T-helper 1 cell treated with Interleukin-12 subunit alpha and Interleukin-12 subunit beta and Interleukin-4 antibody, amounts not matched to agents 30 μg/mL and 1 μg/mL, for 36 hours (primary cell): ENCODE data around the gene ZNHIT6.
"Not testable (repeated sequence)": the region's sequence is repeated elsewhere in the genome, so short reads cannot be mapped to it uniquely, and the experiment has no call there.

Experiments used
- H3K27ac Mint-ChIP-seq: one replicate; pipeline ENCODE4 v1.8.0; 2021; ENCODE audit warnings: mild to moderate bottlenecking, mixed read lengths
- H3K27me3 Mint-ChIP-seq: one replicate; pipeline ENCODE4 v1.8.0; 2021; ENCODE audit warnings: low read depth, mixed read lengths
- H3K36me3 Mint-ChIP-seq: one replicate; pipeline ENCODE4 v1.8.0; 2021; ENCODE audit warnings: low read depth, mixed read lengths
- H3K4me1 Mint-ChIP-seq: one replicate; pipeline ENCODE4 v1.8.0; 2021; ENCODE audit warnings: low read depth, mixed read lengths
- H3K4me3 Mint-ChIP-seq: one replicate; pipeline ENCODE4 v1.8.0; 2021; ENCODE audit warnings: mild to moderate bottlenecking, moderate library complexity, mixed read lengths
- H3K9me3 Mint-ChIP-seq: one replicate; pipeline ENCODE4 v1.8.0; 2021; ENCODE audit warnings: mixed read lengths

ZNHIT6 gene

GRCh38 chr1:85707990-85708828 lies at the start of gene ZNHIT6:
Gene ZNHIT6, minus strand, starts transcription at chr1:85708433. Its CDS starts 149 bp downstream, at chr1:85708284.
- Mint-ChIP-seq H3K27me3 (no peaks in the 10 kb centered on the region), H3K36me3 (peaks cover 24% of the 10 kb centered on the region), H3K4me1 (peaks cover 16% of the 10 kb centered on the region), H3K4me3 (no peak within 1 kb of the TSS), H3K27ac (no peak within 1 kb of the TSS), H3K9me3 (no peaks in the 10 kb centered on the region)

DNA sequence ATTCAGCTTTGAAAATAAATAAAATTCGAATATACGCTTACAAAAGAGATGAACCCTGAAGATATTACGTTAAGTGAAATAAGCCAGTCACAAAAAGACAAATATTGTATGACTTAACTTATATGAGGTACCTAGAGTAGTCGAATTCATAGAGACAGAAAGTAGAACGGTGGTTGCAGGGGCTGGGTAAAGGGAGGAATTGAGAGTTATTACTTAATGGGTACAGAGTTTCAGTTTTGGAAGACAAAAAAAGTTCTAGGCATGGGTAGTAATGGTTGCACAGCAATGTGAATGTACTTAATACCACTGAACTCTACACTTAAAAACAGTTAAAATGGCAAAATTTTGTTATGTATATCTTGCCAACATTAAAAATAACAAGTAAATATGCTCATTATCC lies 48.6 kb upstream of the ZNHIT6 start:
- Mint-ChIP-seq H3K27me3 (no peaks in the 10 kb centered on the region), H3K4me1 (no peaks in the 10 kb centered on the region), H3K36me3 (no peaks in the 10 kb centered on the region), H3K27ac (no peak overlapping the region), H3K9me3 (peaks cover 5% of the 10 kb centered on the region), H3K4me3 (no peak overlapping the region)

DNA sequence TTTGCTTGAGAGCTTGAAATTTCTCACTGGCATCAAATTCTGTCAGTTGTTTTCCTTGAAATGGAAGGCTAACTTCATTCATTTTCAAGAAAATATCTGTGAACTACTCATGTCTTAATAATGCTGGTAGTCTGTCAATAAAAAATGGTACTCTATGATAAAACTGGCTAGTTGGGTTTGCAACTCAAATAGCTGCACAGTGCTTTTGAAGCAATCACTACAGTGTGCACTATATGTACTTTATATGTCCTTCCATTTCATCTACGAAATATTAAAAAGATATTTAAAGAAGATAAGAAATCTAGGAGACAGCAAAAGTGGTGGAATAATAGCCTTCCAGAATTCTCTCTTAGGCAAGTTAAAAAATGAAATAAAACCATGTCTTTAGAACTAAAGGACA lies 39.9 kb upstream of the ZNHIT6 start:
- Mint-ChIP-seq H3K27ac (no peak overlapping the region), H3K27me3 (peaks cover 4% of the 10 kb centered on the region), H3K4me1 (no peaks in the 10 kb centered on the region), H3K4me3 (no peak overlapping the region), H3K9me3 (no peaks in the 10 kb centered on the region), H3K36me3 (no peaks in the 10 kb centered on the region)

GRCh38 chr1:85746777-85747176 lies 38.5 kb upstream of the ZNHIT6 start:
- Mint-ChIP-seq H3K27ac (no peak overlapping the region), H3K36me3 (no peaks in the 10 kb centered on the region), H3K4me3 (no peak overlapping the region), H3K9me3 (no peaks in the 10 kb centered on the region), H3K27me3 (peaks cover 4% of the 10 kb centered on the region), H3K4me1 (no peaks in the 10 kb centered on the region)

DNA sequence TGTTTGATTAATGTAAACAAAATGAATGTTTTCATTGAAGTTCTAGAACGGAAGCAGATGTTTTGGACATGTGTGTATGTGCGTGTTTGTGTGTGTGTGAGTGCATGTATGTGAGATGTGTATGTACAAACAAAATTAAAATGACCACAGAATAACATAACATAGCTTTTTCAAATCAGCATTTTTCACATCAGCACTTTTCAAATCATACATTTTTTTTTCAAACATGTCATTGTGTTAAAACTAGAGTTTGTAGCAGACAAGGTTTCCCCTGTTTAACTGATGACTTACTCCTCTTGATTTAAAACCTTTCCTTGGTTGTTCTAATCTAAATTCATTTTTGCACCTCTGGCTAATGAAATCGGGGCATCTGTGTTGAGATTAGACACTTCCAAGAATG lies 35.6 kb upstream of the ZNHIT6 start:
- no peaks in the 10 kb centered on the region for H3K9me3 Mint-ChIP-seq
- H3K27me3 Mint-ChIP-seq = peaks cover 4% of the 10 kb centered on the region
- no peaks in the 10 kb centered on the region for H3K36me3 Mint-ChIP-seq
- H3K4me3 Mint-ChIP-seq = no peak overlapping the region
- H3K27ac Mint-ChIP-seq = no peak overlapping the region
- no peaks in the 10 kb centered on the region for H3K4me1 Mint-ChIP-seq

DNA sequence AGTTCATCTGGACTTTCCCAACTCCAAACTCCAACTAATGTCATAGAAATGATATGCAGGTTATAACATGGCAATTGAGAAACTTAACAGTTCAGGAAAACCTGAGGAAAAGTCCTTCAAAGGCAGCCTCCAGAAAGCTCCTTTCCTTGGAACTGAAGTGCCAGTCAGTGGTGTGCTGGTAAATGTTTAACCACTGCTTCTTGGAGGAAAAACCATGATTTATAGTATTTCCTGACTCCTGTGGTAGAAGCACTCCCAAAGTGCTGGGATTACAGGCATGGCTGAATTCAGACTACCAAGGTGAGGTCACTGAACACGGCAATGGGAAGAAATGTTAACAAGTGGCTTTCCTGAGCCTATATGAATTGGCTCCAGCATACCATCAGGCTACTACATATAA lies 26.7 kb upstream of the ZNHIT6 start:
- Mint-ChIP-seq H3K9me3 (no peaks in the 10 kb centered on the region), H3K27me3 (peaks cover 3% of the 10 kb centered on the region), H3K36me3 (no peaks in the 10 kb centered on the region), H3K4me3 (no peak overlapping the region), H3K27ac (no peak overlapping the region), H3K4me1 (no peaks in the 10 kb centered on the region)

GRCh38 chr1:85718678-85719340 lies 10.6 kb upstream of the ZNHIT6 start:
- no peak overlapping the region for H3K4me3 Mint-ChIP-seq
- peaks cover 4% of the 10 kb centered on the region for H3K27me3 Mint-ChIP-seq
- peaks cover 18% of the 10 kb centered on the region for H3K9me3 Mint-ChIP-seq
- peaks cover 3% of the 10 kb centered on the region for H3K4me1 Mint-ChIP-seq
- H3K36me3 Mint-ChIP-seq = no peaks in the 10 kb centered on the region
- H3K27ac Mint-ChIP-seq = no peak overlapping the region

DNA sequence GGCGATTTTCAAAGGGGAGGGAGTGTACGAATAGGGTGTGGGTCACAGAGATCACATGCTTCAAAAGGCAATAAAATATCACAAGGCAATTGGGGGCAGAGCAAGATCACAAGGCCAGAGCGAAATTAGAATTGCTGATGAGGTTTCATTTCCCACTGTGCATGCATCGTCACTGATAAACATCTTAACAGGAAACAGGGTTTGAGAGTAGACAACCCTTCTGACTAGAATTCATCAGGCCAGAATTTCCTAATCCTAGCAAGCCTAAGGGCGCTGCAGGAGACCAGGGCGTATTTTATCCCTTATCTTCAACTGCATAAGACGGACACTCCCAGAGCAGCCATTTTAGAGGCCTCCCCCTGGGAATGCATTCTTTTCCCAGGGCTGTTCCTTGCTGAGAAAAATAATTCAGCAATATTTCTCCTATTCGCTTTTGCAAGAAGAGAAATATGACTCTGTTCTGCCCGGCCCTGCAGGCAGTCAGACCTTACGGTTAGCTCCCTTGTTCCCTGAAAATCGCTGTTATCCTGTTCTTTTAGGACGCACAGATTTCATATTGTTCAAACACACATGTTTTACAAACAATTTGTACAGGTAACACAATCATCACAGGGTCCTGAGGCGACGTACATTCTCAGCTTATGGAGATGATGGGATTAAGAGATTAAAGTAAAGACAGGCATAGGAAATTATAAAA lies 6.3 kb upstream of the ZNHIT6 start:
- not testable (repeated sequence) for H3K4me1 Mint-ChIP-seq, H3K36me3 Mint-ChIP-seq, H3K4me3 Mint-ChIP-seq, H3K27me3 Mint-ChIP-seq, H3K27ac Mint-ChIP-seq
- peaks cover 14% of the 10 kb centered on the region for H3K9me3 Mint-ChIP-seq

GRCh38 chr1:85708829-85709227 lies 595 bp upstream of the ZNHIT6 start:
- Mint-ChIP-seq H3K4me1 (peaks cover 11% of the 10 kb centered on the region), H3K27me3 (no peaks in the 10 kb centered on the region), H3K36me3 (peaks cover 19% of the 10 kb centered on the region), H3K4me3 (no peak overlapping the region), H3K9me3 (peaks cover 2% of the 10 kb centered on the region), H3K27ac (no peak overlapping the region)

DNA sequence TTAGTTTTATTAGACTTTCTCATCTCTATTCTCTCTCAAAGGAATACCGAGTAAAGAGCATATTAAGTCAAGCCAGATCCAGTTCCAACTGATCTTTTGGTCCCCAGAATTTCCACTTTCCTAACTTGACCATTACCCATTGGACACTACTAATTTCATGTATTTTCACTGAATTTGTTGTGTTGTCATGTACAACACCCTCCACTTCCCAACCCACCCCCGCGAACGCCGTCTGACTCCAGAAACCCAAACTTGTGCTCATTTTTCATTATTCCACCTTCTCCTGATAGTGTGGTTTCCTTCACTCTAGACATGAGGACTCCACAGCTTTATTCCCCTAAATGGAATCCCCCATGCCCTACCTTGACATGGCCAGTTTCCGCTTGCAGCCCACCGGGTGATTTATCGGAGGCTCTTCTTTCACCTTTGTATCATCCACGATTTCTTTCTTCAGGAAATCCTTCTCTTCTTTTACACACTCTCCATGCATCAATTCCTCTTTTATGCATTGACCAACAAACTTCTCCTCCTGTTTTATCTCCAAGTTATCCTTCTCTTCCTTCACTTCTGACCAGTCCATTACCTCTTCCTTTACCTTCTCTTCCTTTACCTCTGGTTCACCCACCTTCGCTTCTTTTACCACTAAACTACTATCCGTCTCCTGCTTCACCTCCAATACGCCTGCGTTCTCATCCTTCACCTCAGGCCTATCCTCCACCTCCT lies 805 bp downstream of the ZNHIT6 start:
- Mint-ChIP-seq H3K27me3 (no peaks in the 10 kb centered on the region), H3K4me1 (peaks cover 18% of the 10 kb centered on the region), H3K27ac (no peak overlapping the region)

DNA sequence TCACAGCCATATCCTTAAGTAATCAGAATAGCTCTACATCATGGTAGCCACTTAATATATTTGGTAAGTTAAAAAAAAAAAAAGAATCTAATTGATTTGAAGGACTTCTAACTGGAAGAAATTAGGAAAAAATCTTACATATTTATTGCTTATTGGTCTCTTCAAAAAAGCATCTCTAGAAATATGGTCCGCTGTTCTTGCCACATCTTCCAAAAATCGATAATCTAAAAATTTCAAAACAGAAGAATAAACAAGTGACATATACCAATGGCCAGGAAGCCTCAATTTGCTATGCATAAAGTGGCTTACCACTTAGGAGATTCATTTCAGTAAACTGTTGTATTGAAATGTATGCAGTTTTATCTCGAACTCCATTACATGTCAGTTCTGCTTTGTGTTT lies 2.3 kb downstream of the ZNHIT6 start:
- Mint-ChIP-seq H3K36me3 (peaks cover 35% of the 10 kb centered on the region), H3K27ac (no peak overlapping the region), H3K4me3 (peak overlapping the region; percentile 50), H3K4me1 (peaks cover 18% of the 10 kb centered on the region), H3K9me3 (no peaks in the 10 kb centered on the region), H3K27me3 (no peaks in the 10 kb centered on the region)

More for the DNA sequence above, 805 bp downstream of the ZNHIT6 start:
- Mint-ChIP-seq H3K4me3 (no peak overlapping the region), H3K9me3 (no peaks in the 10 kb centered on the region), H3K36me3 (peaks cover 28% of the 10 kb centered on the region)

- H3K4me1 Mint-ChIP-seq = peaks cover 11% of the 10 kb centered on the region
- no peaks in the 10 kb centered on the region for H3K27me3 Mint-ChIP-seq
- H3K9me3 Mint-ChIP-seq = no peaks in the 10 kb centered on the region
- H3K4me3 Mint-ChIP-seq = no peak overlapping the region
- H3K27ac Mint-ChIP-seq = no peak overlapping the region
- H3K36me3 Mint-ChIP-seq = peaks cover 43% of the 10 kb centered on the region
These were observed 7.8 kb downstream of the ZNHIT6 start for GRCh38 chr1:85700422-85700821.

DNA sequence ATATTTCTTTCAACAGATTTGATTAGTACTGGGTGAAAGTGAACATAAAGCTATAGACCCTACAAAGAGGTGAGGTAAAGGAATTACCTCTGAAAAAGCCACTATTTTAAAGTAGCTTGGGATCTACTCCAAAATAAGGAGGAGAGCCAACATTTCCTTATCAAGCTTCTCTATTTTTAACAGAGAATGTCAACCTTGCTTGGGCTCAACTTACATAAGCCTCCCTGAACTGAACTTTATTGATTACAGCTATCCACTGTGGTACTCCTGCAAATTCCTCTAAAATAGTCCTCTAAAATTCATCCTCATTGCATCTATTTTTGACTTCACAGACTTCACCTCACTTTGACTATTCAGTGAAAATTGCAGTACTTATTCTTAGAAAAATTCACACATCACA lies 10.3 kb downstream of the ZNHIT6 start:
- H3K4me3 Mint-ChIP-seq = no peak overlapping the region
- H3K4me1 Mint-ChIP-seq = no peaks in the 10 kb centered on the region
- H3K9me3 Mint-ChIP-seq = no peaks in the 10 kb centered on the region
- peaks cover 25% of the 10 kb centered on the region for H3K36me3 Mint-ChIP-seq
- H3K27ac Mint-ChIP-seq = no peak overlapping the region
- H3K27me3 Mint-ChIP-seq = no peaks in the 10 kb centered on the region

GRCh38 chr1:85692730-85693314 lies 15.4 kb downstream of the ZNHIT6 start:
- Mint-ChIP-seq H3K4me1 (peaks cover 3% of the 10 kb centered on the region), H3K9me3 (no peaks in the 10 kb centered on the region), H3K27me3 (no peaks in the 10 kb centered on the region), H3K27ac (no peak overlapping the region), H3K4me3 (no peak overlapping the region), H3K36me3 (peaks cover 6% of the 10 kb centered on the region)
